Spleen (tissue), 7 donors: ENCODE measurements around the gene NR1I2.

ENCODE experiments used
- POLR2A ChIP-seq, 3 donors: fragments of 450-650 bp; IDR thresholded peaks; one replicate each; pipeline ENCODE4 v1.5.1; 2017; ENCODE audit warnings: antibody characterized with exemption in 3 of 3, mild to moderate bottlenecking in 1 of 3
- TF ChIP-seq, protein P1 (sequence below), 11 experiments: fragments of 200-600 bp in 7 of 11; fragments of 450-650 bp in 4 of 11; sonication (generic) in 4 of 11; IDR thresholded peaks in 8 of 11; conservative IDR thresholded peaks in 3 of 11; 1 replicate in 7 of 11; 2 replicates in 4 of 11; pipeline versions ENCODE4 v1.4.0 to v1.8.0; 2016 to 2021; ENCODE audit warnings: antibody characterized with exemption in 11 of 11, inconsistent platforms in 4 of 11, mild to moderate bottlenecking in 1 of 11
- donor health status: DM: no; HTN: no; CAD: no; lungs with moderate emphysema.
- donor health status: DM: no; HTN: no; CAD: no.
- donor health status: DM: no; HTN: no; CAD: no.

DNA sequence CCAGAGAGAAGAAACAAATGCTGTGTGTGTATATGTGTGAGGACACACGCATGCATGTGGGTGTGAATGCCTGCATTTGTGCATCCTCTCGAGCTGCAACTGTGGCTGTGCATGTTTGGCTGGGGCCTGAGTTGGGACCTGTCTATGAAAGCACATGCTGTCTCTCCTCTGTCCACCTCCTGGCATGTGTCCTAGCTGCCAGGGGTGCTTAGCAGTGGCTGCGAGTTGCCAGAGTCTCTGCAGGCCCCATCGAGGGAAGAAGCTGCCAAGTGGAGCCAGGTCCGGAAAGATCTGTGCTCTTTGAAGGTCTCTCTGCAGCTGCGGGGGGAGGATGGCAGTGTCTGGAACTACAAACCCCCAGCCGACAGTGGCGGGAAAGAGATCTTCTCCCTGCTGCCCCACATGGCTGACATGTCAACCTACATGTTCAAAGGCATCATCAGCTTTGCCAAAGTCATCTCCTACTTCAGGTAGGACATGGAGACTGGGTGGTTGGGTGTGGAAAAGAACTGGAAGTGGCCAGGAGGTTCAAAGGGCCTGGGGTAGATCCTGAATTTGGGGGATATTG lies 30.7 kb downstream of the NR1I2 start:
- TF ChIP-seq, protein P1, sequence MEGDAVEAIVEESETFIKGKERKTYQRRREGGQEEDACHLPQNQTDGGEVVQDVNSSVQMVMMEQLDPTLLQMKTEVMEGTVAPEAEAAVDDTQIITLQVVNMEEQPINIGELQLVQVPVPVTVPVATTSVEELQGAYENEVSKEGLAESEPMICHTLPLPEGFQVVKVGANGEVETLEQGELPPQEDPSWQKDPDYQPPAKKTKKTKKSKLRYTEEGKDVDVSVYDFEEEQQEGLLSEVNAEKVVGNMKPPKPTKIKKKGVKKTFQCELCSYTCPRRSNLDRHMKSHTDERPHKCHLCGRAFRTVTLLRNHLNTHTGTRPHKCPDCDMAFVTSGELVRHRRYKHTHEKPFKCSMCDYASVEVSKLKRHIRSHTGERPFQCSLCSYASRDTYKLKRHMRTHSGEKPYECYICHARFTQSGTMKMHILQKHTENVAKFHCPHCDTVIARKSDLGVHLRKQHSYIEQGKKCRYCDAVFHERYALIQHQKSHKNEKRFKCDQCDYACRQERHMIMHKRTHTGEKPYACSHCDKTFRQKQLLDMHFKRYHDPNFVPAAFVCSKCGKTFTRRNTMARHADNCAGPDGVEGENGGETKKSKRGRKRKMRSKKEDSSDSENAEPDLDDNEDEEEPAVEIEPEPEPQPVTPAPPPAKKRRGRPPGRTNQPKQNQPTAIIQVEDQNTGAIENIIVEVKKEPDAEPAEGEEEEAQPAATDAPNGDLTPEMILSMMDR (IDR thresholded peaks at IDR 0.05 in 8 of 11, conservative IDR thresholded peaks at IDR 0.05 in 3 of 11), result no peak
- TF ChIP-seq POLR2A (IDR thresholded peaks at IDR 0.05), result no peak
